Measurements from ENCODE around the gene B4GALT2.

DNA sequence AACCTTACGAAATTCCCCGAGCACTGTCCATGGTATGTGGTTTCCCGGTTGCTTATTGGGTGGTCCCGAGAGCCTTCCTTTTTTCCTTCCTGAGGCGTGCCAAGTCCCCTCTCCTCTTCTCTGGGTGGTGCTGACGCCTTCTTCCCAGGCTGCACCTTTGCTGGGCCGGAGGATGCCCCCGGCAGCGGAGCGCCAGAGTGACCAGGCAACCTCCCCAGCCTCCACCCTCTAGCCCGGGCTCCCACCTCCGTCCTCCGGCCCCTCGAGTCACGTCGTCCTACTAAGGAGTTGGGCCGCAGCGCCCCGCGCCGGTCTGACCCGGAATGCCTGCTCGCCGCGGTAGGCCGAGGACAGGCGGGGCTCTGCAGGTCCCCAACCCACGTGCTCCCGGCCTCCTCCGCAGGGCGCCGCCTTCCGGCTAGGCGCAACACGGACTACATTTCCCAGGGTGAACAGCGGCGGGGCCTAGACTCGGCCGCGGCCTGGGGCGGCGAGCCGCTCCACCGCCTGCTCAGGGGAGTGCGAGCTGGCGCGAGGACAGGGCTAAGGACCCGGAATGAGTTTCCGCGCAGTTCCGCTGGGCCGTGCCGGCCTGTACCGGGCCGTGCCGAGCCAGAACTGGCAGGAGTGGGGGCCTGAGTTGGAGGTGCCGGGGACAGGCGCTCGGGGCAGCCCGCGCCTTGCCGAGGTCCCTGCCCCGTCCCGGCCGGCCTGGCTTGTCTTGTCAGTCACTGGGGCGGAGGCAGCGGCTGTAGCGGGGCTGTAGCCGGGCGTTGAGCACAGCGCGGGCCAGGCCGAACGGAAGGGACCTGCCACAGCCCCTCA is 32.6 kb upstream of the B4GALT2 start, which contains the start of gene IPO13:
- TF ChIP-seq EP300 (IDR thresholded peaks at IDR 0.05) = no peak
- TF ChIP-seq, protein P1, sequence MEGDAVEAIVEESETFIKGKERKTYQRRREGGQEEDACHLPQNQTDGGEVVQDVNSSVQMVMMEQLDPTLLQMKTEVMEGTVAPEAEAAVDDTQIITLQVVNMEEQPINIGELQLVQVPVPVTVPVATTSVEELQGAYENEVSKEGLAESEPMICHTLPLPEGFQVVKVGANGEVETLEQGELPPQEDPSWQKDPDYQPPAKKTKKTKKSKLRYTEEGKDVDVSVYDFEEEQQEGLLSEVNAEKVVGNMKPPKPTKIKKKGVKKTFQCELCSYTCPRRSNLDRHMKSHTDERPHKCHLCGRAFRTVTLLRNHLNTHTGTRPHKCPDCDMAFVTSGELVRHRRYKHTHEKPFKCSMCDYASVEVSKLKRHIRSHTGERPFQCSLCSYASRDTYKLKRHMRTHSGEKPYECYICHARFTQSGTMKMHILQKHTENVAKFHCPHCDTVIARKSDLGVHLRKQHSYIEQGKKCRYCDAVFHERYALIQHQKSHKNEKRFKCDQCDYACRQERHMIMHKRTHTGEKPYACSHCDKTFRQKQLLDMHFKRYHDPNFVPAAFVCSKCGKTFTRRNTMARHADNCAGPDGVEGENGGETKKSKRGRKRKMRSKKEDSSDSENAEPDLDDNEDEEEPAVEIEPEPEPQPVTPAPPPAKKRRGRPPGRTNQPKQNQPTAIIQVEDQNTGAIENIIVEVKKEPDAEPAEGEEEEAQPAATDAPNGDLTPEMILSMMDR (IDR thresholded peaks at IDR 0.05) = peak; percentile 70 to 97 (median 94)
- peak in 3 of 4 donors; percentile 39 to 87 (median 52) for TF ChIP-seq POLR2A (IDR thresholded peaks at IDR 0.05)
- peak; percentile 59 to 74 for TF ChIP-seq POLR2AphosphoS5 (IDR thresholded peaks at IDR 0.05)

Measured in upper lobe of left lung (tissue), 4 donors.